Stimulated activated CD8-positive, alpha-beta memory T cell treated with anti-CD3 and anti-CD28 coated beads, Interleukin-12 subunit alpha, Interleukin-12 subunit beta, amount 100 ng/mL, for 24 hours (primary cell): ENCODE measurements around the gene KLHL11.

ENCODE experiments used
- DNase-seq: peaks from one replicate; pipeline ENCODE4 v3.0.0-alpha.2; 2020; ENCODE audit errors: extremely low read depth

Gene KLHL11

GRCh38 chr17:41864836-41865595 lies at the start of gene KLHL11:
Gene KLHL11 (minus strand): TSS chr17:41865423. CDS start chr17:41865370, 53 bp downstream.
- peak; percentile 66 for DNase-seq

- no peak for DNase-seq
Measured at GRCh38 chr17:41915020-41915419, 49.8 kb upstream of the KLHL11 start.

- DNase-seq, result no peak
Measured at GRCh38 chr17:41914358-41914766, 49.1 kb upstream of the KLHL11 start.

GRCh38 chr17:41913798-41914197 lies 48.6 kb upstream of the KLHL11 start:
- no peak for DNase-seq

- DNase-seq, result no peak
Measured at GRCh38 chr17:41912925-41913324, 47.7 kb upstream of the KLHL11 start.

- DNase-seq, result no peak
Measured at GRCh38 chr17:41910701-41911391, 45.6 kb upstream of the KLHL11 start.

GRCh38 chr17:41909088-41909487 lies 43.9 kb upstream of the KLHL11 start:
- DNase-seq, result no peak

GRCh38 chr17:41907633-41908539 lies 42.7 kb upstream of the KLHL11 start:
- no peak for DNase-seq

GRCh38 chr17:41907185-41907556 lies 41.9 kb upstream of the KLHL11 start:
- no peak for DNase-seq

- DNase-seq, result no peak
Measured at GRCh38 chr17:41906465-41907184, 41.4 kb upstream of the KLHL11 start.

- no peak for DNase-seq
Measured at GRCh38 chr17:41905172-41905571, 39.9 kb upstream of the KLHL11 start.

GRCh38 chr17:41904242-41904841 lies 39.1 kb upstream of the KLHL11 start:
- DNase-seq, result no peak

GRCh38 chr17:41901646-41902045 lies 36.4 kb upstream of the KLHL11 start:
- DNase-seq, result no peak

GRCh38 chr17:41896726-41897125 lies 31.5 kb upstream of the KLHL11 start:
- DNase-seq, result no peak

- DNase-seq, result no peak
Measured at GRCh38 chr17:41895617-41896016, 30.4 kb upstream of the KLHL11 start.

GRCh38 chr17:41894791-41895331 lies 29.6 kb upstream of the KLHL11 start:
- no peak for DNase-seq

GRCh38 chr17:41893384-41893783 lies 28.2 kb upstream of the KLHL11 start:
- no peak for DNase-seq

GRCh38 chr17:41892021-41892376 lies 26.8 kb upstream of the KLHL11 start:
- DNase-seq, result no peak

- DNase-seq, result no peak
Measured at GRCh38 chr17:41891135-41892020, 26.2 kb upstream of the KLHL11 start.
